Endothelial cell of umbilical vein (primary cell): ENCODE results near the gene HNRNPU. TPM values are rescaled to one million over a fixed set of nuclear protein-coding genes. Genes with fewer than 3 reads are reported as not detected.

Source experiments
- BruUV-seq: library from RNA; stranded (reverse); fragments of 400-500 nt; replicated peaks from 2 replicates; lab custom pipeline; 2021; lab: Mats Ljungman, UMichigan
- CTCF ChIA-PET: fragments of 300-600, 350-600 bp; sonication (Branson Sonifier 250); formaldehyde crosslinking; loops from one replicate; lab custom pipeline; 2021; ENCODE audit warnings: antibody characterized with exemption, inconsistent platforms; lab: Charles Lee
- POLR2A ChIA-PET: fragments of 300-600, 350-600 bp; sonication (Branson Sonifier 250); formaldehyde crosslinking; loops from one replicate; lab custom pipeline; 2021; ENCODE audit warnings: antibody characterized with exemption, inconsistent platforms; lab: Charles Lee
- DNase-seq: peaks from one replicate; pipeline ENCODE4 v3.0.0-alpha.2; 2011; ENCODE audit warnings: low read depth, low spot score
- FAIRE-seq: peaks from 2 replicates; lab custom pipeline; 2011; peaks lifted over from hg19 to GRCh38; lab: Jason Lieb, UNC
- H2AFZ ChIP-seq: 2 replicates; pipeline ENCODE4 v1.6.0; 2012; ENCODE audit warnings: low read depth, low read length, control low read depth, inconsistent platforms
- H3K27ac ChIP-seq: 2 replicates; pipeline ENCODE4 v1.5.1; 2011; ENCODE audit warnings: low read depth, mild to moderate bottlenecking, control low read depth, low read length, moderate library complexity; ENCODE audit not compliant: insufficient read depth
- H3K27me3 ChIP-seq, 2 experiments: 2 replicates each; pipeline versions ENCODE4 v1.6.0 to v1.6.1; 2011; ENCODE audit warnings: low read length in 2 of 2, mixed read lengths in 1 of 2; ENCODE audit not compliant: control insufficient read depth in 2 of 2, insufficient read depth in 2 of 2
- H3K36me3 ChIP-seq, 2 experiments: 2 replicates in 1 of 2; 3 replicates in 1 of 2; pipeline ENCODE4 v1.5.1; 2011; ENCODE audit warnings: low read length in 2 of 2, mild to moderate bottlenecking in 1 of 2, moderate library complexity in 1 of 2; ENCODE audit not compliant: control insufficient read depth in 2 of 2, insufficient read depth in 2 of 2; ENCODE audit errors: extremely low read depth in 1 of 2
- H3K4me1 ChIP-seq: 3 replicates; pipeline ENCODE4 v1.5.1; 2011; ENCODE audit warnings: mild to moderate bottlenecking, low read length; ENCODE audit not compliant: control insufficient read depth, insufficient read depth; ENCODE audit errors: extremely low read depth
- H3K4me2 ChIP-seq: 2 replicates; pipeline ENCODE4 v1.6.1; 2011; ENCODE audit warnings: low read length, control low read depth, mixed read lengths; ENCODE audit not compliant: insufficient read depth
- H3K4me3 ChIP-seq, 3 experiments: fragments of 200-600 bp in 1 of 3; sonication (generic), shearing (Covaris generic) in 1 of 3; replicated peaks in 1 of 3; 2 replicates each; pipeline ENCODE4 v1.5.1; 2011 to 2016; ENCODE audit warnings: control low read depth in 3 of 3, low read length in 3 of 3, mild to moderate bottlenecking in 2 of 3, inconsistent platforms in 1 of 3, low read depth in 1 of 3, moderate library complexity in 1 of 3; ENCODE audit not compliant: insufficient read depth in 1 of 3
- H3K79me2 ChIP-seq: 2 replicates; pipeline ENCODE4 v1.6.0; 2012; ENCODE audit warnings: low read length, inconsistent platforms; ENCODE audit not compliant: control insufficient read depth, insufficient read depth
- H3K9ac ChIP-seq: replicated peaks from 2 replicates; pipeline ENCODE3; 2011; ENCODE audit warnings: low read length, control low read depth; ENCODE audit not compliant: insufficient read depth; ENCODE audit errors: extremely low read depth
- H3K9me1 ChIP-seq: replicated peaks from 3 replicates; pipeline ENCODE4 v1.6.0; 2011; ENCODE audit warnings: mild to moderate bottlenecking, low read length; ENCODE audit not compliant: control insufficient read depth, insufficient read depth; ENCODE audit errors: extremely low read depth
- H3K9me3 ChIP-seq: replicated peaks from 2 replicates; pipeline ENCODE4 v1.5.1; 2012; ENCODE audit warnings: low read length, inconsistent platforms; ENCODE audit not compliant: control insufficient read depth, insufficient read depth
- H4K20me1 ChIP-seq: replicated peaks from 2 replicates; pipeline ENCODE3; 2011; ENCODE audit warnings: mild to moderate bottlenecking, low read length; ENCODE audit not compliant: control insufficient read depth, insufficient read depth; ENCODE audit errors: extremely low read depth
- CTCF ChIP-seq, 2 donors: IDR thresholded peaks; 1 replicate in 1 of 2; 2 replicates in 1 of 2; pipeline ENCODE4 v1.5.1; 2011; ENCODE audit warnings: low read length in 2 of 2, mild to moderate bottlenecking in 2 of 2, moderate library complexity in 2 of 2, control low read depth in 1 of 2, inconsistent platforms in 1 of 2, low read depth in 1 of 2; ENCODE audit not compliant: insufficient read depth in 1 of 2; ENCODE audit errors: extremely low read depth in 1 of 2
- EZH2 ChIP-seq: IDR thresholded peaks from 2 replicates; pipeline ENCODE4 v1.6.1; 2012; ENCODE audit warnings: borderline replicate concordance, low read depth, mild to moderate bottlenecking, moderate library complexity, low read length, inconsistent platforms; ENCODE audit not compliant: severe bottlenecking
- FOS ChIP-seq: IDR thresholded peaks from 2 replicates; pipeline ENCODE4 v1.6.1; 2011; ENCODE audit warnings: mild to moderate bottlenecking, low read length, moderate library complexity, borderline replicate concordance; ENCODE audit not compliant: insufficient read depth
- GATA2 ChIP-seq: IDR thresholded peaks from 2 replicates; pipeline ENCODE4 v1.7.0; 2011; ENCODE audit warnings: low read depth, mild to moderate bottlenecking, moderate library complexity, mixed read lengths, low read length; ENCODE audit not compliant: insufficient read length, insufficient read depth
- JUN ChIP-seq: IDR thresholded peaks from 2 replicates; pipeline ENCODE4 v1.6.1; 2011; ENCODE audit warnings: borderline replicate concordance, low read depth; ENCODE audit not compliant: insufficient read length, insufficient read depth
- MAX ChIP-seq: IDR thresholded peaks from 2 replicates; pipeline ENCODE4 v1.6.1; 2011; ENCODE audit not compliant: insufficient read depth, insufficient read length
- MYC ChIP-seq: IDR thresholded peaks from one replicate; pipeline ENCODE4 v1.6.1; 2011; ENCODE audit warnings: mild to moderate bottlenecking, low read depth, low read length
- POLR2A ChIP-seq: IDR thresholded peaks from 2 replicates; pipeline ENCODE4 v1.6.1; 2012; ENCODE audit warnings: low read depth, mild to moderate bottlenecking, control low read depth, low read length
- POLR2AphosphoS5 ChIP-seq: IDR thresholded peaks from 2 replicates; pipeline ENCODE4 v1.6.1; 2012; ENCODE audit warnings: low read depth, mild to moderate bottlenecking, control low read depth, low read length, moderate library complexity; ENCODE audit not compliant: insufficient read depth
- dilution Hi-C: fragments of 300-500 bp; cut with MboI; formaldehyde crosslinking; loops from one replicate; pipeline ENCODE4 v1.15.0; 2019; ENCODE audit warnings: low sequenced_read_pairs; ENCODE audit not compliant: extremely low pct_ligation_motif_present
- intact Hi-C: fragments of 100-400 bp; cut with micrococcal nuclease; formaldehyde crosslinking; loops from one replicate; pipeline ENCODE4 v1.10.0; 2022
- polyA plus RNA-seq, 4 experiments: library from polyadenylated mRNA; depleted of rRNA in 3 of 4; stranded (reverse) in 3 of 4; unstranded in 1 of 4; fragments of >200 nt; gene quantifications; 2 replicates each; pipeline versions ENCODE4 v1.2.1 to v1.2.3, GENCODE V29; 2011 to 2012; ENCODE audit warnings: missing spikeins in 1 of 4
- total RNA-seq: library from RNA; stranded (reverse); gene quantifications from 2 replicates; pipeline ENCODE4 v1.2.3, GENCODE V29; 2021

HNRNPU gene
- total and polyA plus RNA-seq, 2 donors (not counting 3 experiments of a cell fraction or from before 2014, with no cell fraction given): 68.7 to 417 TPM

- FAIRE-seq (no peak), DNase-seq (no peak)
- BruUV-seq: no TSS peak
- CTCF ChIA-PET: interaction anchor here (0.9 to 1.7 kb wide), 3 partner anchors 34 to 227 kb away, joined by 3 to 5 read pairs (median 4); no protein-coding TSS in a partner anchor
- no peak overlapping the region for H3K9ac ChIP-seq
- no peak overlapping the region for H3K4me2 ChIP-seq
- POLR2A ChIA-PET: no interaction called here
- no peak overlapping the region for H3K27ac ChIP-seq
- no peak for TF ChIP-seq MYC
- TF ChIP-seq EZH2: no peak
- TF ChIP-seq GATA2: no peak
- TF ChIP-seq POLR2AphosphoS5: no peak
- no peaks in the 10 kb centered on the region for H4K20me1 ChIP-seq
- H3K27me3 ChIP-seq: no peaks in the 10 kb centered on the region
- H3K36me3 ChIP-seq: no peaks in the 10 kb centered on the region
- no peaks in the 10 kb centered on the region for H3K9me1 ChIP-seq
- H3K79me2 ChIP-seq: no peaks in the 10 kb centered on the region
- intact Hi-C loops: loop anchor here (10.0 kb wide), 2 partner anchors 376 to 486 kb away; partner anchors contain the start of gene ADSS2
- dilution Hi-C loops: no loop called here
- H2AFZ ChIP-seq: no peak overlapping the region
- H3K4me3 ChIP-seq: no peak overlapping the region
- peaks cover 8% of the 10 kb centered on the region for H3K4me1 ChIP-seq
- no peaks in the 10 kb centered on the region for H3K9me3 ChIP-seq
These were observed 33.7 kb downstream of the HNRNPU start for GRCh38 chr1:244830639-244831038.

GRCh38 chr1:244826712-244827111, 37.6 kb downstream of the HNRNPU start:
- ChIA-PET CTCF (interaction anchor here (0.6 to 2.7 kb wide), 2 partner anchors 28 to 216 kb away, joined by 3 to 7 read pairs; no protein-coding TSS in a partner anchor), POLR2A (no interaction called here)

More at GRCh38 chr1:244826712-244827111, 37.6 kb downstream of the HNRNPU start:
- H3K79me2 ChIP-seq: no peaks in the 10 kb centered on the region
- no peak overlapping the region for H3K4me3 ChIP-seq
- FAIRE-seq (no peak), DNase-seq (no peak)
- no peak overlapping the region for H3K27ac ChIP-seq
- H3K9me1 ChIP-seq: no peaks in the 10 kb centered on the region
- H3K36me3 ChIP-seq: no peaks in the 10 kb centered on the region
- BruUV-seq: no TSS peak
- dilution Hi-C loops: no loop called here
- no peak overlapping the region for H3K9ac ChIP-seq
- H4K20me1 ChIP-seq: no peaks in the 10 kb centered on the region
- H3K27me3 ChIP-seq: no peaks in the 10 kb centered on the region
- no peak overlapping the region for H3K4me2 ChIP-seq
- intact Hi-C loops: no loop called here
- H3K9me3 ChIP-seq: no peaks in the 10 kb centered on the region
- no peaks in the 10 kb centered on the region for H3K4me1 ChIP-seq
- TF ChIP-seq POLR2A (no peak), GATA2 (no peak), CTCF (IDR thresholded peaks at IDR 0.05; ENCODE audit: extremely low read depth in 1 of 2, insufficient read depth in 1 of 2, low read depth in 1 of 2, low read length in 2 of 2) (no peak), MAX (no peak), FOS (no peak), EZH2 (no peak), JUN (no peak), POLR2AphosphoS5 (no peak), MYC (no peak)
- H2AFZ ChIP-seq: no peak overlapping the region
